Stimulated activated CD8-positive, alpha-beta memory T cell treated with anti-CD3 and anti-CD28 coated beads, Interleukin-4, amount 100 ng/mL, for 1 hour (primary cell): ENCODE measurements around the gene GPR17.

ENCODE experiments used
- DNase-seq, 2 donors: peaks; one replicate each; pipeline ENCODE4 v3.0.0-alpha.2; 2020; ENCODE audit warnings: low read depth in 2 of 2, low spot score in 1 of 2

The GPR17 gene

DNA sequence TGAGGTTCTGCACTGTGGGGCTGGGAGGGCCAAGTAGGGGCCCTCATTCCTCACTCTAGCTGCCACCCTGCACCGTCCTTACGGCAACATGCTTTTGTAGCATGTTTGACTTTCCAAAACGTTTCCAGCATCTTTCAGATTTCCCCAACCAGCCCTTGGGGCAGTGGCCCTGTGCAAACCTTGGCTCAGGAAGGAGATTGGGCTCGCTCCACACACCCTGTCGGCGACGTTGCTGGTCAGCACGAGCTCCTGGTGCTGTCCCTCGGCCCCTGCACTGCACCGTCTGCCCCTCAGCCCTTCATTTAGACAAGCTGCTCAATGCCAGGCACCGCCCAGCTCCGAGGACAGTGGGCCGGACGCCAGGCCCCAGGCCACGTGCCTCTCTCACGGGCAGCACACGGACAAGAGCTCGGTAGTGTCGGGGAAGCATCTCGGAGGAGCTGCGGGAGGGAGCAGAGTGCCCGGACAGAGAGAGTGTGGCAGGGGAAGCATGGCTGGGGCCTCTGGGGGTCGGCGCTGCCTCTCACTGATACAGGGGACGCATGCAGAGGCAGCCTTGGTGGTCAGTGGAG lies 6.9 kb downstream of the GPR17 start:
- DNase-seq, result no peak

DNA sequence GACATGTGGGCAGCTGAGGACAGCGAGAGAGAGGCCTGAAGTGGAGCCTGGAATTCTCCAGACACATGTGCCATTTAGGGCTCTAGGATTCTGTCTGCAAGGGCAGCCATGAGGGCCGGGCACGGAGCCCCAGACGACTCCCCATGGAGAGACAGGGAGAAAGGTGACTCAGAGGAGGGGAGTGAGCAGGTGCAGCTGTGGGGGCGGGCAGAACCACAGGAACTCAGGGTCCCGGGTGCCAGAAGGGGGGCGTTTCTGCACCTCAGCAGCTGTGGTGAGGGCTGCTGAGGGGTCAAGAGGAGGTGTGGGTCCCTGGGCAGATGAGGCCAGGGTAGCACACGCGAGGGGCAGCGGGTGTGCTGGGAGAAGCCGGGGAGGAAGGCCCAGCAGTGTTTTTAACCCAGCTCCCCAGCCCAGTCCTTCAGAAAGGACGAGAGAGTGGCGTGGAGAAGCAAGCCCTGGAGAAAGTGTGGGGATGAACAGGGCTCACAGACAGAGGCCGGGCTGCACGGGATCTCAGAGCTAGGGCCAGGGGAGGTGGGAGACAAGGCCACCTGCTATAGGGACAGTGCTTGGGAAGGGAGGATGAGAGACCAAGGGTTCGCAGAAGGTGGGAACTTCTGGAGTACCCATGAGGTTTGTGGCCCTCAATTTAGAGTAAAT lies 7.6 kb downstream of the GPR17 start:
- DNase-seq, result no peak

GRCh38 chr2:127654084-127654837 lies 8.3 kb downstream of the GPR17 start:
- DNase-seq, result no peak

DNA sequence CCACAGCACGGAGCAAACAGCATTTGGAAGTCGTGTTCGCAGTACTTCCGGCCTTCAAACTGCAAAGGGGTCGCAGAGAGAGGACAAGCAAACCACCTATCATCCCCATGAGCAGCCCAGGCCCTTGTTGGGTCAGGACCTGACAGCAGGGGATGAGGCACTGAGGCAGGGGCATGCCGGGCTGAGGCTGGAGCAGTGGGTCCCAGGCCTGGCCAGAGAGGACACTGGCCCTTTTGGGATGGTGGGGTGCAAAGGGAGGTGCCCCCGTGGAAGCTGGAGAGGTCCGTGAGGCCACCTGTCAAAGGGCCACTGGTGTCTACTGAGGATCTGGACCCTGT lies 8.9 kb downstream of the GPR17 start:
- DNase-seq, result no peak

- no peak for DNase-seq
These were observed 9.5 kb downstream of the GPR17 start for GRCh38 chr2:127655209-127656073.

DNA sequence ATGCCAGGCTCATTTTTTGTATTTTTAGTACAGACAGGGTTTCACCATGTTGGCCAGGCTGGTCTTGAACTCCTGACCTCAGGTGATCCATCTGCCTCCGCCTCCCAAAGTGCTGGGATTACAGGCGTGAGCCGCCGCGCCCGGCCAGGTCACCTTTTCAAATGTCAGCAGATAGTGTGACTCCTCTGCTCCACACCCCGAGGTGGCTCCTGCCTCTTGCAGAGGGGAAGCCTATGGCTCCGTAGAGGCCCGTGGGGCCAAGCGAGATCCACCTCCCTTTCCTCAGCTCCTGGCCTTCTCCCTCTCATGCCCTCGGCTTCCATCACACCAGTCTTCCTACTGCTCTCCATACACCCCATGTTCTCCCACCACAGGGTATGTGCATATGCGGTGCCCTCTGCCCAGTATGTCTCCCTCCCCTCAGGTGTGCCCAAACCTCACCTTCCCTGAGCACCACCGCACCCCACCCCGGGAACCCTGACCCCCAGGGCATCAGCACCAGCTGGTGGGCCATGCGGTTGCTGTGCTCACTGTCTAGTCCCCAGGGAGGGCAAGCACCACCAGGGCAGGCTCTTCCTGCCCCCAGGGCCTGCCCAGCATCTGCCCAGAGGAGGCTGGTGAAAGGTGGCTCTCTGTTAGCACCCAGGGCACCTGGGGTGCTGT lies 10.7 kb downstream of the GPR17 start:
- DNase-seq, result no peak

GRCh38 chr2:127657232-127657595 lies 11.3 kb downstream of the GPR17 start:
- DNase-seq, result no peak

DNA sequence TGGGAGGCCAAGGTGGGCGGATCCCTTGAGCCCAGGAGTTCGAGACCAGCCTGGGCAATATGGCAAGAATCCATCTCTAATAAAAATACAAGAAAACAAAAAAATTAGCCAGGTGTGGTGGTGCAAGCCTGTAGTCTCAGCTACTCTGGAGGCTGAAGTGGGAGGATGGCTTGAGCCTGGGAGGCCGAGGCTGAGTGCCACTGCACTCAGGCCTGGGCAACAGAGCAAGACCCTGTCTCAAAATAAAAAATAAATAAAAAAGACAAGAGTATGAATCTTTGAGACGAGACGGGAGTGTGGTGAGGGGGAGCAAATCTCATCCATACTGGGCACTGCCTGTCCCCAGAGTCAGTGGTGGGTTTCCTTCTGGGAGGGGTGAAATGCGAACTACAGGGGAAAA lies 12.2 kb downstream of the GPR17 start:
- DNase-seq, result no peak

- DNase-seq, result no peak
These were observed 12.9 kb downstream of the GPR17 start for GRCh38 chr2:127658641-127659407.

- DNase-seq, result no peak
These were observed 13.7 kb downstream of the GPR17 start for GRCh38 chr2:127659408-127660290.

DNA sequence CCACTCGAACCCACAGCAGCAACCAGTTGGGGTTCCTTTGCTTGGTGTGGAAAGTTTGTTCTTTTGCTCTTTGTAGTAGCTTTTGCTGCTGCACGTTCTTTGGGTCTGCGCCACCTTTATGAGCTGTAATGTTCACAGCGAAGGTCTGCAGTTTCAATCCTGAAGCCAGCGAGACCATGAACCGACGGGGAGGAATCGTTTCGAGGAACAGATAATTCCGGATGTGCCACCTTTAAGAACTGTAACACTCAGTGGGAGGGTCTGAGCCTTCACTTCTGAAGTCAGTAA lies 14.3 kb downstream of the GPR17 start:
- DNase-seq, result no peak

GRCh38 chr2:127661072-127661649 lies 15.2 kb downstream of the GPR17 start:
- no peak for DNase-seq

GRCh38 chr2:127661949-127662510 lies 16.1 kb downstream of the GPR17 start:
- no peak for DNase-seq

- no peak for DNase-seq
These were observed 17.1 kb downstream of the GPR17 start for GRCh38 chr2:127662937-127663565.

GRCh38 chr2:127663566-127664064 lies 17.7 kb downstream of the GPR17 start:
- no peak for DNase-seq

GRCh38 chr2:127664065-127664894 lies 18.3 kb downstream of the GPR17 start:
- DNase-seq, result no peak

DNA sequence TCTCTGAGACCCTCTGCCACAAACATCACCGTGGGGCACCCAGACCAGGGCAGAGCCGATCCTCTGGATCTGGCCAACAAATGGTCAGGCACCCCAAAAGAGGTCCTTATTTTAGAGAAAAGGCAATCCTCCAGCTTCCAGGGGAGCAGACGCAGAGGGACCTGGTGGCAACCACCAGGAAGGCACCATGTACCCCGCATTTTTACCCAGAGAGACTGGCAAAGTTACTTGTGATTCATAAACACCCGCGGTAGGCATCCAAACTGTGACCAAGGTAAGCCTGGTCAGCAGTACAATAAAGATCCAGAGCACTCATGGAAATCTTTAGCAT lies 18.9 kb downstream of the GPR17 start:
- no peak for DNase-seq
